Nephron (organoid): ENCODE results near the gene TTLL8.
A peak's percentile ranks its signal among the peaks of the same experiment; 100 is the strongest.

Experiments used
- H3K27ac Mint-ChIP-seq, 3 experiments: 2 replicates each; pipeline ENCODE4 v1.8.0; 2020; ENCODE audit warnings: mixed read lengths in 3 of 3, mild to moderate bottlenecking in 2 of 3, moderate library complexity in 1 of 3
- H3K27me3 Mint-ChIP-seq: 2 replicates; pipeline ENCODE4 v1.8.0; 2021; ENCODE audit warnings: low read depth, mild to moderate bottlenecking, moderate library complexity, mixed read lengths
- H3K36me3 Mint-ChIP-seq: 2 replicates; pipeline ENCODE4 v1.8.0; 2020; ENCODE audit warnings: low read depth, mixed read lengths
- H3K4me1 Mint-ChIP-seq: 2 replicates; pipeline ENCODE4 v1.8.0; 2020; ENCODE audit warnings: mixed read lengths
- H3K4me3 Mint-ChIP-seq, 3 experiments: 2 replicates each; pipeline ENCODE4 v1.8.0; 2020; ENCODE audit warnings: mild to moderate bottlenecking in 3 of 3, mixed read lengths in 3 of 3, moderate library complexity in 2 of 3
- H3K9me3 Mint-ChIP-seq: 2 replicates; pipeline ENCODE4 v1.8.0; 2020; ENCODE audit warnings: mixed read lengths
- TF ChIP-seq, protein P1 (sequence below), 3 experiments: fragments of 200-600 bp; sonication (generic); IDR thresholded peaks; one replicate each; pipeline ENCODE4 v1.5.0; 2021; ENCODE audit warnings: antibody characterized with exemption in 3 of 3; ENCODE audit not compliant: unreplicated experiment in 3 of 3

Gene TTLL8

DNA sequence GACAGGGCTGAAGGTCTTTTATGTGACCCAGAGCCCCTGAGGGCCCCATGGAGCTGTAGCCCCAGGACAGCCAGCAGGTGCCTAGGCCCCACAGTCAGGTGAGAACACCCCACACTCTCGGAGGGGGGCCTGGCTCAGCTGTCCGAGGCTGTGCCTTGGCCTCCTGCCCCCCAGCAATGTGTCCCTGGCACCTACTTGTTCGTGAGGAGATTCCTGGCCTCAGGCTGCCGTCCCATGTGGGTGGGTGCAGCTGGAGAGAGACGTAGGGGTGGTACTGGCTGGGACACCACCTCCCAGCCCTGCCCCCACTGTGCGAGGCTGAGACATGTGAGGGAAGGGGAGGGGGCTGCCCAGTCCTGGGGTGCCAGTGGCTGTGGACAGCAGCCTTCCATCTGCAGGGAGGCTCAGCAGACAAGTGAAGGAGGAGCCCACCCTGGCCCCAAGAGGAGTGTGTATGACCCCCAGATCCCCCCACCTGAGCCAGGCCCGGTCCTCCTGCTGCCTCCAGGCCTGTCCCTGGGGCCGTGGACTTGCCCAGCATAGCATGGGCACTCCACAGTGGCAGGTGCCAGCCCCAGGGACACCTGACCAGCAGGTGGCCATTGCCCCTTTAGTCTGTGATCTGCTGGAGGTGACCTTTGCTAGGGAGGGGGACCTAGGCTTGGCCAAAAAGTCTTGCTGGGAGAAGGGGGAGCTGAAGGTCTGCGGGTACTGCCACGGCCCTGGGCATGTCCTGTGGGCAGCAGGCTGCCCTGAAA is 62.6 kb downstream of the TTLL8 start:
- Mint-ChIP-seq H3K36me3 (no peaks in the 10 kb centered on the region), H3K27ac (no peak overlapping the region), H3K9me3 (peaks cover 14% of the 10 kb centered on the region), H3K4me1 (peaks cover 5% of the 10 kb centered on the region), H3K27me3 (peaks cover 28% of the 10 kb centered on the region), H3K4me3 (no peak overlapping the region)
- TF ChIP-seq, protein P1, sequence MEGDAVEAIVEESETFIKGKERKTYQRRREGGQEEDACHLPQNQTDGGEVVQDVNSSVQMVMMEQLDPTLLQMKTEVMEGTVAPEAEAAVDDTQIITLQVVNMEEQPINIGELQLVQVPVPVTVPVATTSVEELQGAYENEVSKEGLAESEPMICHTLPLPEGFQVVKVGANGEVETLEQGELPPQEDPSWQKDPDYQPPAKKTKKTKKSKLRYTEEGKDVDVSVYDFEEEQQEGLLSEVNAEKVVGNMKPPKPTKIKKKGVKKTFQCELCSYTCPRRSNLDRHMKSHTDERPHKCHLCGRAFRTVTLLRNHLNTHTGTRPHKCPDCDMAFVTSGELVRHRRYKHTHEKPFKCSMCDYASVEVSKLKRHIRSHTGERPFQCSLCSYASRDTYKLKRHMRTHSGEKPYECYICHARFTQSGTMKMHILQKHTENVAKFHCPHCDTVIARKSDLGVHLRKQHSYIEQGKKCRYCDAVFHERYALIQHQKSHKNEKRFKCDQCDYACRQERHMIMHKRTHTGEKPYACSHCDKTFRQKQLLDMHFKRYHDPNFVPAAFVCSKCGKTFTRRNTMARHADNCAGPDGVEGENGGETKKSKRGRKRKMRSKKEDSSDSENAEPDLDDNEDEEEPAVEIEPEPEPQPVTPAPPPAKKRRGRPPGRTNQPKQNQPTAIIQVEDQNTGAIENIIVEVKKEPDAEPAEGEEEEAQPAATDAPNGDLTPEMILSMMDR (IDR thresholded peaks at IDR 0.05; ENCODE audit: unreplicated experiment in 3 of 3), result no peak

DNA sequence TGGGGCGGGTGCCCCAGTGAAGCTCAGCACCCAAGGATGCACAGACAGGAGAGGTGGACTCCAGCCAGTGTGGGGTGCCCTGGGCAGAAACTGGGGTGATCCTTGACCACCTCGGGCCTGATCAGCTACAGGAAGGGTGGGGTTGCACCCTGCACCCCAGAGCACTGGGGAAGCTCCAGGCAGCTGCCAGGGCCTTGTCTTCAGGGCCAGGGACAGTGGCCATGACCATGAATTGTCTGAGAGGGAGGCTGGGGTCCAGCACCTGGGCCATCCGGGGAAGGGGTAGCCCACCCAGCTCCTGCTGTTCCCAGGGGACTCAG is 63.1 kb downstream of the TTLL8 start:
- Mint-ChIP-seq H3K27ac (no peak overlapping the region), H3K36me3 (no peaks in the 10 kb centered on the region)

DNA sequence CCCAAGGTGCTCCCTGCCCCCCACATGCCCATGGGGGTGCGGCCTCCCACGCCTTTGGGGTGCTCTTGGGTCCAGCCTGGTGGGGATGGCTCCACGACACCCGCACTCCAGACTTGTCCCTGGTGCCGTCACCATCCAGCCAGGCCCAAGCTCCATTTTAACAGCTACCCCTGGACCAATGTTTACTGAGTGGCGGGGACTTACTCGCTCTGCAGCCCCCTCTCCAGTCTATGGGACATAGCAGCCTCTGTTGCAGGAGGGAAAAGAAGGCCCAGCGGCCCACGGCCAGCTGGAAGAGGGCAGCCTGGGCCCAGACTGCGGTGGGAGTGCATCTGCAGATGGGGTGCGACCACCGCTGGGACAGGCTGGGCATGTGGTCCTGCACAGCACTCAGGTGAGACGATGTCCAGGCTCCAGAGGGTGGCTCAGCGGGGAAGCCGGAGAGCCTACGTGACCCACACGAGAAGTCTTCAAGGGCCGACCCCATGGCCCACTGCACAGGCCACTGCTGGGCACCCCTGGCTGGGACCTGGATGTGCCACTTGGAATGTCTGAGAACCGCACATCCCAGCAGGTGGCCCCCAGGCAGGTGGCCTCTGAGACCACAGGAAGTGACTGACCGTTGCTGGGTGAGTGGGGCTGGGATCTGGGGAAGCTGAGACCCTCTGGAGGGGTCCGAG is 63.6 kb downstream of the TTLL8 start:
- peaks cover 24% of the 10 kb centered on the region for H3K27me3 Mint-ChIP-seq
- H3K4me1 Mint-ChIP-seq, result peaks cover 5% of the 10 kb centered on the region
- H3K27ac Mint-ChIP-seq, result no peak overlapping the region
- peaks cover 21% of the 10 kb centered on the region for H3K9me3 Mint-ChIP-seq
- TF ChIP-seq, protein P1 (IDR thresholded peaks at IDR 0.05; ENCODE audit: unreplicated experiment in 3 of 3), result no peak
- H3K4me3 Mint-ChIP-seq, result no peak overlapping the region
- no peaks in the 10 kb centered on the region for H3K36me3 Mint-ChIP-seq

More for the DNA sequence above, 63.1 kb downstream of the TTLL8 start:
- TF ChIP-seq, protein P1 (IDR thresholded peaks at IDR 0.05; ENCODE audit: unreplicated experiment in 3 of 3), result no peak
- Mint-ChIP-seq H3K4me1 (peaks cover 5% of the 10 kb centered on the region), H3K27me3 (peaks cover 24% of the 10 kb centered on the region), H3K9me3 (peaks cover 19% of the 10 kb centered on the region), H3K4me3 (no peak overlapping the region)

DNA sequence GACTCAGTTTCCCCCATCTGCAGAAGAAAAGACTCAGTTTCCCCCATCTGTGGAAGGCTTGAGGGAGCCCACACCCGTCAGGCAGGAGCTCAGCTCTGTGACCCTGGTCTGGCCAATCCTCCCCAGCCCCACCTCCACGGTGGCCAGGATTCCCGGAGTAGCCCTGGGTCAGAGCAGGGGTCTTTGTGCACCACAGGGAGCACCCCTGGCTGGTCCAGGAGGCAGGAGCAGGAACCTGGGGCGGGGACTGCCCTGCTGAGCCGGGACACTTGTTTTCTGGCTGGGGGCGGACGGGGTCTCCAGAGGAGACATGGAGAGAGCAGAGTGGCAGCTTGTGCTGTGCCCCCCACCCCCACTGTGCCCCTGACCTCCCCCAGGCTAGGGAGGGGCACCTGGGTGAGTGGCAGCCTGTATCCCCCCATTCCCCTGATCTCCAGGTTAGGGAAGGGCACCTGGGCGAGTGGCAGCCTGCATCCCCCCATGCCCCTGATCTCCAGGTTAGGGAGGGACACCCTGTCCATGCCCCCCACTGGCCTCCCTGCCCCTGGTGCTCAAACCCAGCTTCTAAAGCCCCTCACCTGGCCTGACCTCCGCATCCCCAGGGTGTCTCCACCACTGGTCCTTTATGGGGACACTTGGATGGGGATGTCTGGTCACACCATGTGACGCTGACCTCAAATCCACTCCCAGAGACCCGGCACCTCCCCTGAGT is 64.3 kb downstream of the TTLL8 start:
- Mint-ChIP-seq H3K4me3 (no peak overlapping the region), H3K27me3 (peaks cover 19% of the 10 kb centered on the region), H3K9me3 (peaks cover 24% of the 10 kb centered on the region), H3K36me3 (no peaks in the 10 kb centered on the region), H3K4me1 (peaks cover 5% of the 10 kb centered on the region), H3K27ac (no peak overlapping the region)
- TF ChIP-seq, protein P1 (IDR thresholded peaks at IDR 0.05; ENCODE audit: unreplicated experiment in 3 of 3), result no peak

DNA sequence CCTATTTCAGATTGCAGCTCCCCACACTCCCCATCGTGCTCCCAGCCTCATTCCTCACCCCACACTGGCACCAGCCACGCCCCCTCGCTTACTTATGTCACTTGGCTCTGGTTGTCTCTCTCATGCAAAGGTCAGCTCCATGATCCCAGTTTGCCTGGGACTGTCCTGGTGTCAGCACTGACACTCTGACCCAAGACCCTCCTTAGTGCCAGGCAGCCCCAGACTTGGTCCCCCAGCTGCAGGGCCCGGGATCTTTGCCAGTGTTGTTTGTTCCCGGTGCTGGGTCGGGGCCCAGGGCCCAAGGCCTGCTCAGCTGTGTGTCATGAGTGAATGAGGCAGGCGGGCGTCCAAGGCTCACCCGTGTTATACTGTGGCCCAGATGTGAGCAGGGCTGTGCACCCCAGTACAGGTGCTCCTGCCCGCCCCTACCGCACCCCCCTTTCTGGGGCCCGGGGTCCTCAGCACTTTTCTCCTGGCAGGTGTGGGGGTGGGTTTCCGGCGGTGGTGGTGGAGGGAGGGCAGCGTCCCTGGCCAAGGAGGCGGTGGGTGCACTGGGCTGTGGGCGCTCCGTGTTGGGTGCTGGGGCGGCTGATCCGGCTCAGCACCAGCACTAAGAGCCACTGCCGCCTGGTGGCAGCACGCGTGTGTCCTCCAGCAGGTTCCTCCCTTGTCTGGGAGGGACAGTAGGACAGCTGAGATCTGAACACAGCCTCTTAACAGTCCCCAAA is 65.0 kb downstream of the TTLL8 start:
- no peaks in the 10 kb centered on the region for H3K4me1 Mint-ChIP-seq

More for the DNA sequence above, 65.0 kb downstream of the TTLL8 start:
- H3K9me3 Mint-ChIP-seq, result peaks cover 30% of the 10 kb centered on the region
- TF ChIP-seq, protein P1 (IDR thresholded peaks at IDR 0.05; ENCODE audit: unreplicated experiment in 3 of 3), result peak; percentile 30 to 58 (median 31)
- H3K27me3 Mint-ChIP-seq, result peaks cover 19% of the 10 kb centered on the region
- no peak overlapping the region for H3K27ac Mint-ChIP-seq
- H3K36me3 Mint-ChIP-seq, result no peaks in the 10 kb centered on the region
- H3K4me3 Mint-ChIP-seq, result no peak overlapping the region
